Measurements from ENCODE around the gene KHDC1. TPM values are rescaled to one million over a fixed set of nuclear protein-coding genes. Genes with fewer than 3 reads are reported as not detected.

Gene KHDC1
- total RNA-seq, 1 experiment from 2014 or later: 9.1 TPM

DNA sequence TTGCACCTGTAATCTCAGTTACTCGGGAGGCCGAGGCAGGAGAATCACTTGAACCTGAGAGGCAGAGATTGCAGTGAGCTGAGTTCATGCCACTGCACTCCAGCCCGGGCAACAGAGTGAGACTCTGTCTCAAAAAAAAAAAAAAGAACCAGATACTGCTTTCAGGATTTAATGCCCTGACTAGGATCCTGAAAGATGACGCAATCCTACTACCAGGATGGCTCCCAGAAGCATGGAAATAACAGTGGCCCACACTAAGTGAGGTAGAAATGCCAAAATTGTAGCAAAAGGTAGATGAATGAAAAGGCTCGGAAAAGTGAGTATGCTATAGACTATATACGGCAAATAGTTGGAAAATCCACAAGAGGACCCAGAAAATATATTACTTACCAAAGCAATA, 23.8 kb upstream of the KHDC1 start:
- Histone ChIP-seq H3K27ac (ENCODE audit: low read depth, low read length) (no peak overlapping the region), H3K27me3 (ENCODE audit: insufficient read depth, low read length) (no peaks in the 10 kb centered on the region), H3K4me1 (ENCODE audit: control insufficient read depth in 1 of 2, insufficient read depth in 2 of 2, low read length in 2 of 2) (peaks cover 0 to 6% of the 10 kb centered on the region in 2 experiments; a peak in 1 of 4 replicates), H2AFZ (ENCODE audit: low read depth, low read length, poor library complexity, severe bottlenecking) (no peak overlapping the region), H4K20me1 (ENCODE audit: insufficient read depth) (no peaks in the 10 kb centered on the region), H3K9ac (ENCODE audit: low read length) (no peak overlapping the region), H3K36me3 (ENCODE audit: control insufficient read depth in 1 of 2, insufficient read depth in 2 of 2, low read length in 2 of 2) (peaks cover 6 to 11% of the 10 kb centered on the region in 2 experiments; a peak in 3 of 4 replicates), H3K79me2 (ENCODE audit: insufficient read depth, low read length) (peaks cover 20% of the 10 kb centered on the region), H3K9me2 (ENCODE audit: insufficient read depth) (no peaks in the 10 kb centered on the region), H3K4me3 (replicated peaks in 1 of 2; ENCODE audit: low read depth in 1 of 2, low read length in 2 of 2) (no peak overlapping the region), H3K9me3 (ENCODE audit: control insufficient read depth in 1 of 2, insufficient read depth in 1 of 2, low read depth in 1 of 2, low read length in 2 of 2) (no peaks in the 10 kb centered on the region), H3K4me2 (ENCODE audit: low read length) (no peak overlapping the region)
- POLR2A ChIA-PET: interaction anchor here (1.1 kb wide), 1 partner anchor 32 kb away, joined by 5 read pairs; no protein-coding TSS in a partner anchor
- intact Hi-C loops (cut with micrococcal nuclease): loop anchor here (10.0 kb wide), 2 partner anchors 328 to 368 kb away; partner anchors contain the start of gene SLC17A5
- no TSS peak for BruUV-seq (replicated peaks)
- ATAC-seq (no peak), DNase-seq (ENCODE audit: low read depth, low spot score) (no peak)
- RAD21 ChIA-PET (ENCODE audit: low non-redundant PET in 1 of 2, low total read pairs in 2 of 2, uncharacterized antibody in 2 of 2, unreplicated experiment in 2 of 2): no interaction called here
- no peak for TF ChIP-seq YY1 (IDR thresholded peaks at IDR 0.05; ENCODE audit: extremely low read depth, insufficient replicate concordance, low read depth, low read length)
- TF ChIP-seq ZNF274 (IDR thresholded peaks at IDR 0.05; ENCODE audit: low read depth, low read length): no peak
- TF ChIP-seq SRF (IDR thresholded peaks at IDR 0.05; ENCODE audit: low read depth): no peak
- TF ChIP-seq, protein P1, sequence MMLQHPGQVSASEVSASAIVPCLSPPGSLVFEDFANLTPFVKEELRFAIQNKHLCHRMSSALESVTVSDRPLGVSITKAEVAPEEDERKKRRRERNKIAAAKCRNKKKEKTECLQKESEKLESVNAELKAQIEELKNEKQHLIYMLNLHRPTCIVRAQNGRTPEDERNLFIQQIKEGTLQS (IDR thresholded peaks at IDR 0.05): no peak
- no peak for TF ChIP-seq EZH2phosphoT487 (IDR thresholded peaks at IDR 0.05; ENCODE audit: borderline replicate concordance)
- TF ChIP-seq EZH2 (IDR thresholded peaks at IDR 0.05): no peak
- TF ChIP-seq, protein P2, sequence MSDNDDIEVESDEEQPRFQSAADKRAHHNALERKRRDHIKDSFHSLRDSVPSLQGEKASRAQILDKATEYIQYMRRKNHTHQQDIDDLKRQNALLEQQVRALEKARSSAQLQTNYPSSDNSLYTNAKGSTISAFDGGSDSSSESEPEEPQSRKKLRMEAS (IDR thresholded peaks at IDR 0.05): no peak
- TF ChIP-seq CEBPB (IDR thresholded peaks at IDR 0.05; ENCODE audit: low read depth): no peak
- TF ChIP-seq CBX3 (IDR thresholded peaks at IDR 0.05; ENCODE audit: low read depth): no peak
- CTCF ChIA-PET: interaction anchor here (2.1 kb wide), 1 partner anchor 102 kb away, joined by 14 read pairs; no protein-coding TSS in a partner anchor
